HG03575 (cell line): ENCODE results near the gene NRXN2.

Experiments
- ATAC-seq: cut with Tn5 transposase; IDR thresholded peaks from one replicate; pipeline ENCODE4 v1.9.1; 2021; ENCODE audit not compliant: unreplicated experiment, insufficient number of reproducible peaks, low FRiP score; ENCODE audit errors: extremely low read depth

Gene NRXN2

GRCh38 chr11:64592656-64593055 is 130.3 kb downstream of the NRXN2 start:
- ATAC-seq: no peak

- ATAC-seq: no peak
Observed at GRCh38 chr11:64592234-64592615, 130.8 kb downstream of the NRXN2 start.

DNA sequence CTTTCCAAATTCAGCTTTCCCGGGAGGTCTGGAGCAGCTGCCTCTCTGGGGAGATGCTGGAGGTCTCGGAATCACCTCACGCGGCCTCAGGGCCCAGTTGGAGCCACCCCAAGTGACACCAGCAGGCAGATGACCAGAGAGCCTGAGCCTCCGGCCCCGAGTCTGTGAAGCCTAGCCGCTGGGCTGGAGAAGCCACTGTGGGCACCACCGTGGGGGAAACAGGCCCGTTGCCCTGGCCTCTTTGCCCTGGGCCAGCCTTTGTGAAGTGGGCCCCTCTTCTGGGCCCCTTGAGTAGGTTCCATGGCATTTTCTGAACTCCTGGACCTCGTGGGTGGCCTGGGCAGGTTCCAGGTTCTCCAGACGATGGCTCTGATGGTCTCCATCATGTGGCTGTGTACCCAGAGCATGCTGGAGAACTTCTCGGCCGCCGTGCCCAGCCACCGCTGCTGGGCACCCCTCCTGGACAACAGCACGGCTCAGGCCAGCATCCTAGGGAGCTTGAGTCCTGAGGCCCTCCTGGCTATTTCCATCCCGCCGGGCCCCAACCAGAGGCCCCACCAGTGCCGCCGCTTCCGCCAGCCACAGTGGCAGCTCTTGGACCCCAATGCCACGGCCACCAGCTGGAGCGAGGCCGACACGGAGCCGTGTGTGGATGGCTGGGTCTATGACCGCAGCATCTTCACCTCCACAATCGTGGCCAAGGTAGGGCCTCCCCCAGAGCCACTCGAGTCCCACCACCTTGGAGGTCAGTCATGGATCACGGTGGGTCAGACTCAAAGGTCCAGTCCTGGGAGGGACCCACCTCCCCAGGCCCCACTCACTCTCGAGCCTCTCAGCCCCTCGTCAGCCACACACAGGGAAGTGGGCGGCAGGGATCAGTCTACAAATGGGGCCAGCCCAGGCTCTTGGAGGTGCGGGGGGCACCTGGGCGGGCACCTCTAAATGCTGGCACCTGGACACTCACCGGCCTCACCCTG is 131.5 kb downstream of the NRXN2 start:
- ATAC-seq: no peak

DNA sequence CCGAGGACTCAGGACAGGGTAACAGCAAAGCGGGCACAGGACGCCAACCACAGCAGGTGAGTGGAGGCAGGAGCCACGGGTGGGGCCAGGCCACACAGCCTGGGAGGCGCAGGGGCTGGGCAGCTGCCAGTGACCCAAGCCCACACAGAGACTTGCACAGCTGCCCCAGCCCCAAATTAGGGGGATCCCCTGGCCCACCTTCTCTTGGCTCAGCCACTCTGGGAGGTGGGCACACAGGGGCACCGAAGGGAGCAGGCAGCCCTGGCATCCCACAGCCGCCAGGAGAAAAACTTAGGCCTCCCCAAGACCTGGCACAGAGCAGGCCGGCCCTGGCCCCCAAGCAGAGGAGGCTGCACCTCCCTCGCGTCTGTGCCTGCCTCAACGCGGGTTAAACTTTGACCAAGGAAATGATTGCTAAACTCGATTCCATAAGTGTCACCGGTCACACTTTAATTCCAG is 132.2 kb downstream of the NRXN2 start, which contains the start of gene SLC22A12:
TSS of gene SLC22A12 (plus strand) at position 458 of the 459 bp plus-strand sequence. CDS start 337 bp downstream, outside the sequence.
- ATAC-seq: no peak

GRCh38 chr11:64588701-64589100 is 134.3 kb downstream of the NRXN2 start:
- ATAC-seq: no peak

- no peak for ATAC-seq
Observed at GRCh38 chr11:64586366-64586765, 136.6 kb downstream of the NRXN2 start.

- ATAC-seq: no peak
Observed at GRCh38 chr11:64585150-64585549, 137.8 kb downstream of the NRXN2 start.

GRCh38 chr11:64583296-64584262 is 139.4 kb downstream of the NRXN2 start:
- no peak for ATAC-seq

GRCh38 chr11:64582885-64583284 is 140.1 kb downstream of the NRXN2 start:
- no peak for ATAC-seq

- ATAC-seq: no peak
Observed at GRCh38 chr11:64581057-64581523, 141.9 kb downstream of the NRXN2 start.

DNA sequence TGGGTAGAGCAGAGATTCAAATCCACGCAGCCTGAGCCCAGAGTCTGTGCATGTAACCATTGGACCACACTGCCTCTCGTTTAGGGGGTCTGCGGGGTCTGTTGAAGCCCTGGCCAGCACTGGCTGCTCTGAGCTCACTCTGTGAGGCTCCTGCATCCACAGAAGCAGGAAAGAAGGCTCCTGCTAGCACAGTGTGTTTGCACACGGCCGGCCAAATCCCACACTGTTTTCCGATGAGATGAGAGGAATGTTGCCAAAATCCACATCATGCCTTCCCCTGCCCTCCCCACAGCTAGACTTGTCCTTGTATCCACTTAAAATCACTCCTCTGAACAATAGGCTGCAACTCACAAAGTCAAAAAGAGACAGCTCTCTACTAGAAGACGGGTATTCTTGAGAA is 142.6 kb downstream of the NRXN2 start:
- no peak for ATAC-seq

- ATAC-seq: no peak
Observed at GRCh38 chr11:64577202-64577601, 145.8 kb downstream of the NRXN2 start.

GRCh38 chr11:64572143-64572542 is 150.9 kb downstream of the NRXN2 start:
- no peak for ATAC-seq

DNA sequence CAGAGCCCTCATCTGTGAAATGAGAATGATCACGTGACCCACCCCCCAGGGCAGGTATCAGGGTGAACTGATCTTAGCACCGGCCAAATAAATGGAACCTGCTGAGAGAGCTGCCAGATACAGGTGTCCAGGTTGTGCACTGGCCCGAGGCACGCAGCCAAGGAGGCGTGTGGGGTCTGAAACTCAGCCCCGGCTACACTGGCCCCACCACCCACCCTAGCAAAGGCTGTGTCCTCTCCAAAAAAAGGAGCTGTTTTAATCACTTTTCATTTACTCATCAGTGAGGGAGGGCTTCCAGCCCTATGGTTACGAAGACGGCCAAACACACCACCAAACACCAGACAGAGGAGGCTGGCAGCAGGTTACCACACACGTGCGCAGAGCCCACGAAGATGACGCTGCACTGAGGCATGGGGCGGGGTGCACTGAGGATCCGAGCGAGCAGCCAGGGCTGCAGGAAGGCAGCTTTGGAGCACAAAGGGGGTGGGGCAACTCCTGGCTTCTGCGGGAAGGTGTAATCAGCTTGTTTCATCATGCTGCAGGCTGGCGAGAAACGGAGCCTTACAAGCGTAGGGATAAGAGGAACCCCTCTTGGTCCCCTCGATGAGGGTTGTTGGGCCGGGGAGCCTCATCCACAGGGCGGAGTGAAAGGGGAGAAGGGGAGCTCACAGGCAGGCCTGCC is 151.4 kb downstream of the NRXN2 start:
- ATAC-seq: no peak

- no peak for ATAC-seq
Observed at GRCh38 chr11:64571050-64571409, 152.0 kb downstream of the NRXN2 start.

- ATAC-seq: no peak
Observed at GRCh38 chr11:64570341-64570740, 152.7 kb downstream of the NRXN2 start.

DNA sequence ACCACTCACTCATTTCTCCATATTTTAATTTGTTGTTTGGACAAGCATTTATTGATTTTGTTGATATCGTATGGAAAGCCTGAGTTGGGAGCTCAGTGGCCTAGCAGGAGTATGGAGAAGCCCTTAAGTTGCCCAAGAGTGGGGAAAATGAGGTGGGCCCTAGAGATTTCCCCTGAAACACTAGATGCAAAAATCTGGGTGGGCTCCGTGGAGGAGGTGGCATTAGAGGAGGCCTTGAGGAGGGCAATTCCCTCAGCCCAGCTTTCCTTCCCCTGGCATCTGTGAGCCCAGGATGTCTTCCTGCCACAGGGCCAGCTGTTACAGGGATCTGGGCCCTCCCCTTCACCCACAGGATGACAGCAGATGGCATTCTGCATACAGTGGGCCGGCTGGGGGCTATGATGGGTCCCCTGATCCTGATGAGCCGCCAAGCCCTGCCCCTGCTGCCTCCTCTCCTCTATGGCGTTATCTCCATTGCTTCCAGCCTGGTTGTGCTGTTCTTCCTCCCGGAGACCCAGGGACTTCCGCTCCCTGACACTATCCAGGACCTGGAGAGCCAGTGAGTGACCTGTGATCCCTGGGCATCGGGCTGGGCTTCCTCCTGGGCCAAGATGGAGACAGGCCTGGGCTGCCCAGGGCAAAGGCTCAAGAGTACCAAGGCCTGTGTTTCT is 153.6 kb downstream of the NRXN2 start:
- no peak for ATAC-seq

DNA sequence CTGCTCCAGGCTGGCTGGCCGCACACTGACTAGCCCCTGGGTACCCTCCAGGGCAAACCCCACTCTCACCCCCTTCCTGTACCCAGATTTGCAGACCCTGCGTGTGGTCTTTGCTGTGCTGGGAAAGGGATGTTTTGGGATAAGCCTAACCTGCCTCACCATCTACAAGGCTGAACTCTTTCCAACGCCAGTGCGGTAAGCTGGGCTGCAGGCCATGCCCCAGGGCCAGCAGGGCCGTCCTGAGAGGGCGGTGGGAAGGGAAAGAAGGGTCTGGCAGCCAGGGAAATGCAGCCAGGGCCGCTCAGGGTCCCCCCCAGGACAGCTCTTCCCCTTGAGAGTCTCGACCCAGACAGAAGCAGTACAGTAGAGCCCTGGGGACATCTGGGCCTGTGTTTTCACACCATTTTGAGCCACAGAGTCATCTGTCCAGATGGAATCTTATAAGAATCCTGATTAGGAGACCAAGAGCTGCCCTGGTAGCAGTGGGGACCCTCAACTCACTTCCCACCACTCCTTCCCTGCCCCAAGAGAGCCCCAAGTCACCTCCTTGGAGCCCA is 154.3 kb downstream of the NRXN2 start:
- no peak for ATAC-seq
